GM19240 (cell line): Measurements from ENCODE around the gene TIMM8B.
"Not testable (repeated sequence)": the region's sequence is repeated elsewhere in the genome, so short reads cannot be mapped to it uniquely, and the experiment has no call there.

Experiments
- DNase-seq: peaks from one replicate; pipeline ENCODE4 v3.0.0; 2011; ENCODE audit warnings: low spot score; ENCODE audit not compliant: insufficient read length

The TIMM8B gene

GRCh38 chr11:112082729-112083128, 3.8 kb downstream of the TIMM8B start:
- no peak for DNase-seq

- DNase-seq: peak; percentile 50
Observed at GRCh38 chr11:112073941-112074811, 12.4 kb downstream of the TIMM8B start, which contains the start of the genes NKAPD1 and PIH1D2. Gene NKAPD1 (plus strand): TSS chr11:112074299. CDS start chr11:112075575, 1,276 bp downstream. Gene PIH1D2 (minus strand): TSS chr11:112074017. CDS start chr11:112073174, 843 bp downstream.

- no peak for DNase-seq
Observed at GRCh38 chr11:112062923-112063322, 23.6 kb downstream of the TIMM8B start.

- no peak for DNase-seq
Observed at GRCh38 chr11:112058103-112058502, 28.5 kb downstream of the TIMM8B start.

- no peak for DNase-seq
Observed at GRCh38 chr11:112057170-112057569, 29.4 kb downstream of the TIMM8B start.

GRCh38 chr11:112051768-112052167, 34.8 kb downstream of the TIMM8B start:
- DNase-seq: no peak

- DNase-seq: no peak
Observed at GRCh38 chr11:112050721-112051120, 35.8 kb downstream of the TIMM8B start.

- no peak for DNase-seq
Observed at GRCh38 chr11:112049777-112050176, 36.8 kb downstream of the TIMM8B start.

GRCh38 chr11:112048256-112048655, 38.3 kb downstream of the TIMM8B start:
- not testable (repeated sequence) for DNase-seq

- DNase-seq: not testable (repeated sequence)
Observed at GRCh38 chr11:112046647-112047046, 39.9 kb downstream of the TIMM8B start.

- DNase-seq: no peak
Observed at GRCh38 chr11:112044961-112045360, 41.6 kb downstream of the TIMM8B start.

- no peak for DNase-seq
Observed at GRCh38 chr11:112042961-112043304, 43.6 kb downstream of the TIMM8B start.

GRCh38 chr11:112042161-112042960, 44.2 kb downstream of the TIMM8B start:
- DNase-seq: no peak

GRCh38 chr11:112037527-112037926, 49.0 kb downstream of the TIMM8B start:
- no peak for DNase-seq
